GM18508 (cell line): ENCODE data around the gene TFAP2C.
"Not testable (repeated sequence)": the region's sequence is repeated elsewhere in the genome, so short reads cannot be mapped to it uniquely, and the experiment has no call there.

Source experiments
- ATAC-seq: cut with Tn5 transposase; IDR thresholded peaks from one replicate; pipeline ENCODE4 v1.9.1; 2021; ENCODE audit warnings: moderate number of reproducible peaks; ENCODE audit not compliant: insufficient read depth, unreplicated experiment

TFAP2C gene

GRCh38 chr20:56610098-56610497 is 19.0 kb upstream of the TFAP2C start:
- ATAC-seq, result no peak

GRCh38 chr20:56614196-56614595 is 14.9 kb upstream of the TFAP2C start:
- ATAC-seq, result no peak

- ATAC-seq, result no peak
These were observed 12.4 kb upstream of the TFAP2C start for GRCh38 chr20:56616716-56617115.

DNA sequence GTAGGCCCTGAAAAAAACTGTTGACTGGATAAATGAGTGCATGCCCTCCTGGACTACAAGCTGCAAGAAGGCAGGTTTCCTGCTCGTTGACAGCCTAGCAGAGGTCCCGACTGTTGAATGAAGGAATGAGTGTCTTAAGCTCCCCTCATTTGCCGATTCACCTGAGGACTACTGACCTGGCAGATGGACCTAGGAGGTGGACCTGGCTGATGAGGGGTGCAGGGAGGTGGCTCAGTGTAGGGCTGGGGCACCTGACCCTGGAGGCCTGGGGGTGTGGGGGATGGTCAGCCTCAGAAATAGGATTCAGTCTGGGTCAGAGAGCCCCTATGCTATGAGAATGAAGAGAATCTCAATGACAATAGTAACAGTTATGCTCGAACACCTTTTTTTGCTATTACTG is 11.6 kb upstream of the TFAP2C start:
- no peak for ATAC-seq

DNA sequence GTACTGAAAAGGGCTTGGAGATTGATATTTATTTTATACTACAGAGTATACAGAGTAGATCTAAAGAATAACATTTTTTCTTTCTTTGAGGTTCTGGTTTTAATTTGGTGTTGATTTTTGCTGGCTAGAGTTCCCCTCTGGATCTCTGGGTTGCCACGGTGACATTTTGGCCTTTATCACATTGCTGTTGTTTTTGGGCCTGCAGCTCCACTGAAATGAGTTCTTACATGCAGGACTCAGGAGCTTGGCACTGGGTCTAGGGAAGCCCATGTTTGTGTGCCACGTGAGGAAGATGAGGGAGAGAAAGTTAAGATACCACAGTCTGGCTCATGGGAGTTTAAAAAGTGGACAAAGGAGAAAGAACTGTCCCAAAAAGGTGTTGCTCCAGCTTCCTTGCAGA is 7.4 kb upstream of the TFAP2C start:
- no peak for ATAC-seq

GRCh38 chr20:56623930-56624329 is 5.2 kb upstream of the TFAP2C start:
- ATAC-seq, result not testable (repeated sequence)

DNA sequence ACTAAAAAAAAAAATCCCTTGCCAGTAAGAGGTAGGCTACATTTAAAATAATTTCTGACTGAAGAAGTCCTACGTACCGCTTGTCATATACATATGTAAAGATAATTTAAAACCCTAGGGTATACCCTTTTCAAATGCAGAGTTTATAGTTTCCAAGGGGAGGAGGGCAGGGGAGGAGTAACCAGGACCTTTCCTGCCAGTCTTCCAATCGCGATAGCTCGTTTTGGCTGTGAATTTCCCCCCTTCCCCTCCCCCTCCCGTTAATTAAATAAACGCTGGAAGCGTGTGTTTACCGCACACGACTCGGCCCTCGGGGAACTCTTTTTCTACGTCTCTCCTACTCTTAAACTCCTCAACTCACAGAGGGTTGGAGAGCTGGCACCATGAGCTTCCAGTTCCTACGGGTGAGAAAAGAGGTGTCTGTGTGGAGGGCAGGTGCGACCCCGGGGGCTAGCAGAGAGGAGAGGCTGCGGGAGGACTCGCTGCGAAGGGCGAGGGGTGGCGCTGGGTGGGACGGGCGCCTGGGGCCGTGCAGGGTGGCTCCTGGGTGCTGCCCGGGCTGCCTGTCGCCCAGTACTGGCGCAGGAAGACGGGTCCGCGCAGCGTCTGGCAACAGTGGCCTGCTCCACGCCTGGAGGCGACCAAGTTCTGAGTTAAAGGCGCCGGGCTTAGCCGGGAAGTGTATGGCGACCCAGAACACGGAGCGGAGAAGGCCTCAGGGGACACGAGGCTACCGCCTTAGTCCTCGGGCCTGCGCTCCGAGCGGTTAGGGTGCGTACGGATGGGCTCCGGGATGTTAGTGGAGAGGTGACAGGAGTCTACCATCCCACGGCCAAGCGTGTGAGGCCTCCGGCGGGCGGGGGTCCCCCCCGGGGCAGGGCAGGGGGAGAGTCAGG is 4.1 kb upstream of the TFAP2C start:
- no peak for ATAC-seq

DNA sequence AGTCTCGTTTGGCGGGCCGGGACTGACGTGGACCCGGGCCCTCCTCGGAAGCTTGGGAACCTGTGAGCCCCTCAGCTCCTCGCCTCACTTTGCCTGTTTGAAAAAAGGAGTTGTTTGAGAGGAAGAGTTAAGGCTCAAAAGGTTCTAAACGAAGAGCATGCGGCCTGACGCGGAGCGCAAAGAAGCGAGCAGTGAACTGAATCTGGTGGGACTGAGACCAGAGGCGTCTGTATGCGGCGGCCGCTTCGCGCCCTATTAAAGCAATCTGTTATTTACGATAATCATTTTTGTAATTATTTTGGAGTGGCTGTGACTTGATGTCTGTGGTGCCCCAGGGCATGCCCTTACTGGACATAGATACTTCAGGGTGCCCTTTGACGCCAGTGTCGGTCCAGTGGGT is 3.3 kb upstream of the TFAP2C start:
- no peak for ATAC-seq

DNA sequence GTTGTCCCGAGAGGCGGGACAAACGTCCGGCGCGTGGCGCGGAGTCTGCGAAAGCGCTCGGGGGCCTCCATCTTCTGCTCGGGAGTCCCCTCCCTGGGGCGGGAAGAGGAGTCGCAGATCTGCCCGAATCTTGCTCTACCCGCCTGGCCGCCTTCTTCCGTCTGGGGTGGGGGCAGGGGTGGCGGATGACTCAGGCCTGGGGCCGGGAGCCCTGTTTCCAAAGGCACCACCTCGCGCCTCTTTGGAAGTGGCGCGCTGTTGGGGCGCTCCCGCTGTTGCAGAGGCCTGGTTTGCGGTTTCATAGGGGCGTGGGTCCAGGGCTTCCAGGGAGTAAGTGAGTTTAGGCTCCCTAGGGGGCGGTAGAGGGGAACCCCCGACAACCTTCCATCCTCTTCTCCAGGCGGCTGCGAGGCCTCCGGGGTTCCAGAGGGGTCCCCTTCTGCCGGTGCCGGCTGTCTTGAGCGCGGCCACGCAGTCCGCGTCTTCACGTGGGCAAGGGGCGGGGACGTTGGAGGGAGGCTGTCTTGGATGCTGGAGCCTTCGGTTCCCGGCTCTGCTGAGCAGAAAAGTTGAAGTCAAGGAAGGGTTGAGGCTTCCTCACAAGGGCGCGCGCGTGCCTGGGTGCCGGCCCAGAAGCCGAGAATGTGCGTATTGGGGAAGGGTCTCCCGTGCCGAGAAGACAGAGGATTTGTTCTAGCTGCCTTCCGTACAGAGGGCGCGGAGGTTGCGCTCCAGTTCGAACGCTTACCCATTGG is 2.6 kb upstream of the TFAP2C start:
- no peak for ATAC-seq

DNA sequence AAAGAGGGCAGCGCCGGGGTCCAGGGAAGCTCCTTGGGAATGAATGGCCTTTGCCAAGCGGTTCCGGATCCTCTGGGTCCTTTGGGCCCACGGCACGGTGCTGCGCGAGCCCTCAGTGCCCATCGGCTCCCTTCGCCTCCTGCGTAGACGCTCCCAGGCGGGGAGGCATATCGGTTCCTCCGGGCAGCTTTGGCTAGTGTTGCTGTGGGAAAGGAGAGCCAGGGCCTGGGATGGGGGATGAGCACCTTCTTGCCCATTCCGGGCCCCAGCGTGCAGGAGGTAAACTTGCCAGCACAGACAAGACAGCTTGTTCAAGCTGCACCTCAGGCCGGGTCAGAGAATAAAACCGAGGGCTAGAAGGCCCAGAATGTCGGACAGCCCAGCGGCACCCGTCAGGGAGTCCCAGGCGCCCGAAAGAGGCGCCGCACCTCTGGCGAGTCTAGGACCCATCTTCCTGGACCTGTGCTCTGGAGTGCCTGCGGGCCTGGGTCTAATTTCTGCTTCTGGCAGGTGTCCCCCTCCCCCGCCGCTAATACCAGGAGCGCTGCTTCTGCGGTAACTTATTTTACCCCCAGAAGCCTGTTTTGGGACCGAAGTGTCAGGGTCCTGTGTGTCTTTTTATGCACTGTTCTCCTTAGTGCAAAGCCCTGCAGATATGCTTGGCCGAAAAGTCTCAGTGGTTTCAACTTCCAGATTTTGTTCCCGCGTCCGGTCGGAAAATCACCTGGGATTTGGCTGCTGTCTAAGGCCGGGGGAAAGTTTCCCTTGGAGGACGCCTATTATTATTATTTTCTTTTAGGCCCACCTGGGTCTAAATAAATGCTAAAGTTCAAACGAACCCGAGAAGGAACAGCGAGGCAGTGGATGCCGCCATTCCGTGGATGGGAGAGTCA is 1.7 kb upstream of the TFAP2C start:
- ATAC-seq, result no peak

DNA sequence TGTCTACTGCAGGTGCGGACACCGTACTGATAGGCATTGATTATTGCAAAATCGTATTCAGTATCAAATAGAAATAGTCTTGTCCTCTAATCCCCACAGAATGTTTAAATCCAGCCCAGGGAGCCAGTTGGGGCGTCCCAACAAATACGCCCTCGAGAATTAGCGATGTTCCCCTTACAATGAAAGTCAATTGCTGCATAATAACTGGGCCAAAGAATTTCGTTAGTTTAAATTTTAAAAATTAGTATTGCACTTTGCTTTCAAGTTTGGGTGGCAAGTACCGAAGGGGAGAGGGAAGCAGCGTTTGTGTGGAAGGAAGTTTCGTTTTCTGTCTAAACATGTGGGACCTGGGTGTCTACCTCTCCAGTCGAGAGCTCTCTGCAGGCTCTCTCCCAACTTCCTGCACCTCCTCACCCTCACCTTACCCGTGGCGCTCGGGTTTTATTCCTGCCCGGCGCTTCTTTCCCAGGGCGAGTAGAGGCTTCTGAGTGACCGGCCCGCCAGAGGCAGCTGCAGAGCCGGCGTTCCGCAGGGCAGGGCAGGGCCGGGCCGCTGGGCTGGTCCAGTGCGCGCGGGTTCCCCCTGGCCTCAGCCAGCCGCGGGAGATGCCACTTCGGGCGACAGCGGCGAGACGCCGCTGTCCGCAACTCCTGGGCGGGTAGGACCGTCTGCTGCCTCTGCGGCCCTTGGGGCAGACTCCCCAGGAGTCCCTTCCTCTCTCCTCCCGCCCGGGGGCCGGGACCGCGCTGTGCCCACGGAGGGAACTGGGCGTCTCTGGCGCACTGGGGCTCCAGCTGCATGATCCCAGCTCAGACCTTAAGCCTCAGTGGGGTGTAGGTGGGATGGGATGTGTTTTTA is 862 bp upstream of the TFAP2C start:
- ATAC-seq, result no peak

- ATAC-seq, result no peak
These were observed 469 bp downstream of the TFAP2C start for GRCh38 chr20:56629464-56630085.

- ATAC-seq, result no peak
These were observed 984 bp downstream of the TFAP2C start for GRCh38 chr20:56630086-56630493.

- no peak for ATAC-seq
These were observed 1.6 kb downstream of the TFAP2C start for GRCh38 chr20:56630506-56631317.

GRCh38 chr20:56631318-56631989 is 2.3 kb downstream of the TFAP2C start:
- no peak for ATAC-seq

- no peak for ATAC-seq
These were observed 2.9 kb downstream of the TFAP2C start for GRCh38 chr20:56631990-56632327.

GRCh38 chr20:56634307-56634706 is 5.2 kb downstream of the TFAP2C start:
- ATAC-seq, result no peak
